GM12878 (cell line): ENCODE measurements around the gene RFK. TPM values are rescaled to one million over a fixed set of nuclear protein-coding genes. Genes with fewer than 3 reads are reported as not detected.
A peak's percentile ranks its signal among the peaks of the same experiment; 100 is the strongest.

Experiments
- ATAC-seq: fragments of 200-7000 bp; cut with Tn5 transposase; 3 replicates; pipeline ENCODE4 v1.9.1; 2020; ENCODE audit warnings: mild to moderate bottlenecking, moderate library complexity
- BruUV-seq: library from RNA; stranded (reverse); fragments of 400-500 nt; replicated peaks from 2 replicates; lab custom pipeline; 2021; lab: Mats Ljungman, UMichigan
- CTCF ChIA-PET: fragments of 300-600 bp; sonication (Branson Sonifier 250); formaldehyde crosslinking; extraction: SDS; loops from one replicate; lab custom pipeline; 2021; ENCODE audit warnings: inconsistent platforms; lab: Yijun Ruan, JAX
- POLR2A ChIA-PET: fragments of 350-600 bp; formaldehyde crosslinking; extraction: SDS; loops from one replicate; lab custom pipeline; 2021; ENCODE audit warnings: inconsistent platforms; lab: Charles Lee
- RAD21 ChIA-PET: fragments of 300-600 bp; sonication (Branson Sonifier 250); formaldehyde crosslinking; loops from one replicate; lab custom pipeline; 2023; ENCODE audit warnings: antibody characterized with exemption; ENCODE audit not compliant: unreplicated experiment; lab: Charles Lee
- SMC1A ChIA-PET: fragments of 300-600 bp; sonication (Branson Sonifier 250); formaldehyde crosslinking; loops from one replicate; lab custom pipeline; 2023; ENCODE audit not compliant: unreplicated experiment, uncharacterized antibody; lab: Charles Lee
- DNase-seq: peaks from one replicate; pipeline ENCODE4 v3.0.0-alpha.2; 2011; ENCODE audit warnings: low read depth, low spot score
- FAIRE-seq: peaks from 3 replicates; lab custom pipeline; 2011; peaks lifted over from hg19 to GRCh38; lab: Jason Lieb, UNC
- H2AFZ ChIP-seq: 2 replicates; pipeline ENCODE4 v1.6.0; 2011; ENCODE audit warnings: low read depth, low read length, control low read depth; ENCODE audit not compliant: control insufficient read depth
- H3K27ac ChIP-seq: 2 replicates; pipeline ENCODE4 v1.5.1; 2011; ENCODE audit warnings: control low read depth; ENCODE audit not compliant: control insufficient read depth, insufficient read depth
- H3K27me3 ChIP-seq, 2 experiments: replicated peaks in 1 of 2; 2 replicates each; pipeline versions ENCODE4 v1.6.0 to v1.6.1; 2011; ENCODE audit warnings: low read length in 1 of 2; ENCODE audit not compliant: control insufficient read depth in 2 of 2, insufficient read depth in 2 of 2
- H3K36me3 ChIP-seq, 2 experiments: 2 replicates each; pipeline ENCODE4 v1.5.1; 2011; ENCODE audit warnings: low read length in 1 of 2; ENCODE audit not compliant: control insufficient read depth in 2 of 2, insufficient read depth in 2 of 2
- H3K4me1 ChIP-seq: 2 replicates; pipeline ENCODE4 v1.6.1; 2011; ENCODE audit warnings: mild to moderate bottlenecking, low read length, moderate library complexity, mixed read lengths; ENCODE audit not compliant: control insufficient read depth, insufficient read depth
- H3K4me2 ChIP-seq: 2 replicates; pipeline ENCODE4 v1.6.0; 2011; ENCODE audit warnings: control low read depth; ENCODE audit not compliant: control insufficient read depth, insufficient read depth
- H3K4me3 ChIP-seq: fragments of 200-600 bp; sonication (generic); 2 replicates; pipeline ENCODE4 v1.5.1; 2016
- H3K79me2 ChIP-seq: 2 replicates; pipeline ENCODE4 v1.6.0; 2011; ENCODE audit warnings: low read length; ENCODE audit not compliant: control insufficient read depth, insufficient read depth
- H3K9ac ChIP-seq: 2 replicates; pipeline ENCODE4 v1.8.0; 2011; ENCODE audit warnings: low read length, control low read depth, mixed read lengths; ENCODE audit not compliant: control insufficient read depth, insufficient read depth
- H3K9me3 ChIP-seq: replicated peaks from 3 replicates; pipeline ENCODE4 v1.5.1; 2011; ENCODE audit warnings: mild to moderate bottlenecking, low read length; ENCODE audit not compliant: control insufficient read depth, insufficient read depth
- H4K20me1 ChIP-seq: 2 replicates; pipeline ENCODE4 v1.6.0; 2011; ENCODE audit not compliant: control insufficient read depth, insufficient read depth
- ASH2L ChIP-seq: fragments of 300-600, 200-600 bp; sonication (generic); IDR thresholded peaks from 2 replicates; pipeline ENCODE4 v1.6.1; 2017; ENCODE audit warnings: low read depth, mild to moderate bottlenecking, borderline replicate concordance
- BMI1 ChIP-seq: fragments of 450-650 bp; IDR thresholded peaks from 2 replicates; pipeline ENCODE4 v1.6.1; 2016; ENCODE audit warnings: mild to moderate bottlenecking, moderate library complexity, borderline replicate concordance
- EED ChIP-seq: sonication (generic); IDR thresholded peaks from 2 replicates; pipeline ENCODE4 v1.6.1; 2016; ENCODE audit warnings: antibody characterized with exemption, low read depth
- HCFC1 ChIP-seq: fragments of 150-350 bp; IDR thresholded peaks from 2 replicates; pipeline ENCODE4 v1.6.1; 2014; ENCODE audit warnings: low read length
- NRF1 ChIP-seq: conservative IDR thresholded peaks from 2 replicates; pipeline ENCODE4 v1.6.1; 2011; ENCODE audit warnings: mild to moderate bottlenecking, low read depth, low read length, improper control_type of control experiment
- RAD51 ChIP-seq: fragments of 450-650 bp; IDR thresholded peaks from 2 replicates; pipeline ENCODE4 v1.6.1; 2016; ENCODE audit warnings: moderate library complexity, mild to moderate bottlenecking, inconsistent platforms
- RFX5 ChIP-seq: IDR thresholded peaks from 2 replicates; pipeline ENCODE4 v1.6.1; 2011; ENCODE audit warnings: low read depth, low read length, improper control_type of control experiment
- TAF1 ChIP-seq: IDR thresholded peaks from 2 replicates; pipeline ENCODE4 v1.6.1; 2011; ENCODE audit warnings: mild to moderate bottlenecking, low read depth, low read length, borderline replicate concordance
- WGBS: methylation state at CpG from one replicate; pipeline ENCODE4 v1.1.6; 2016; ENCODE audit warnings: low lambda C conversion rate; ENCODE audit not compliant: insufficient replicate concordance, insufficient coverage; ENCODE audit errors: missing lambda C conversion rate; 5-methylcytosine and 5-hydroxymethylcytosine counted together
- in situ Hi-C: fragments of 300-500 bp; cut with MboI; formaldehyde crosslinking; loops from 9 replicates; pipeline ENCODE4 v1.14.3; 2018; ENCODE audit warnings: mixed read lengths
- intact Hi-C: fragments of 100-400 bp; cut with micrococcal nuclease; formaldehyde crosslinking; loops from one replicate; pipeline ENCODE4 v1.14.2; 2022; ENCODE audit not compliant: unreplicated experiment
- polyA plus RNA-seq, 11 experiments: library from polyadenylated mRNA; depleted of rRNA in 4 of 11; unstranded in 6 of 11; stranded (reverse) in 5 of 11; fragments of >200 nt; fragmentation: Nextera tagmentation in 4 of 11; fragmentation: Illumina TruSeq in 1 of 11; extraction: Ambion mirVana in 4 of 11; extraction: Trizol in 1 of 11; gene quantifications; 1 replicate in 1 of 11; 2 replicates in 10 of 11; pipeline versions ENCODE4 v1.2.1 to v1.2.3, GENCODE V29; 2011 to 2016; ENCODE audit warnings: inconsistent platforms in 2 of 11, missing spikeins in 2 of 11, low read depth in 1 of 11
- total RNA-seq, 4 experiments: library from RNA; depleted of rRNA in 3 of 4; stranded (reverse); fragments of >200 nt in 3 of 4; fragmentation: Illumina TruSeq in 1 of 4; extraction: Trizol in 1 of 4; gene quantifications; 2 replicates each; pipeline versions ENCODE4 v1.2.1 to v1.2.3, GENCODE V29; 2013 to 2021
- TF ChIP-seq, protein P1 (sequence below), 3 experiments: IDR thresholded peaks in 2 of 3; conservative IDR thresholded peaks in 1 of 3; 2 replicates each; pipeline ENCODE4 v1.5.1; 2011; ENCODE audit warnings: low read depth in 3 of 3, low read length in 3 of 3, mild to moderate bottlenecking in 3 of 3, control low read depth in 2 of 3, moderate library complexity in 2 of 3, inconsistent platforms in 1 of 3, mixed read lengths in 1 of 3; ENCODE audit not compliant: control insufficient read depth in 2 of 3, insufficient read depth in 1 of 3; ENCODE audit errors: extremely low read depth in 1 of 3
- TF ChIP-seq, protein P2 (sequence below): IDR thresholded peaks from 2 replicates; pipeline ENCODE4 v1.6.1; 2011; ENCODE audit warnings: mild to moderate bottlenecking, low read depth, low read length, moderate library complexity; ENCODE audit not compliant: insufficient replicate concordance
- TF ChIP-seq, protein P3 (sequence below): IDR thresholded peaks from 2 replicates; pipeline ENCODE4 v1.6.1; 2012; ENCODE audit warnings: low read depth, low read length, improper control_type of control experiment

RFK gene
- total and polyA plus RNA-seq, 10 of the 15 experiments (the other 5 are each of a cell fraction or from before 2014, with no cell fraction given) = 4.4 to 18.6 (median 11.6) TPM

DNA sequence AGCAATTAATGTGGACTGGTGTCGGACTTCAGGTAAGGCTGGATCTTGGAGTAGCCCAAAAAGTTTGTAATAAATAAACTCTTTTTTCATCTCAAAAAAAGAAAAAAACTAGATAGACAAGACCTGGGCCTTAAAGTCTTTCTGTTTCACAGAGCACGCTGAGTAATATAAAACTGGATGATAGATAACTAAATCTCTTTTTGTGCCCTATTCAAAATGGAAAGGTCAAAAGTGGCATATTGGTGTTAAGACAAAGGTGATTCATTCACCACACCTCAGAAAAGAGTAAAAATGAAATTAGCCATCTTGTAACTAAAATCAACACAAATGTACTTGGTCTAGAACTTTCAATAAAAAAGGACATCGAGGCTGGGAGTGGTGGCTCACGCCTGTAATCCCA is 30.3 kb upstream of the RFK start:
- no peaks in the 10 kb centered on the region for H3K79me2 ChIP-seq
- no peaks in the 10 kb centered on the region for H3K9me3 ChIP-seq
- RAD21 ChIA-PET = no interaction called here
- SMC1A ChIA-PET = no interaction called here
- H3K9ac ChIP-seq = no peak overlapping the region
- BruUV-seq = no TSS peak
- no peaks in the 10 kb centered on the region for H3K27me3 ChIP-seq
- no peaks in the 10 kb centered on the region for H3K4me1 ChIP-seq
- ATAC-seq (peak; percentile 57), DNase-seq (no peak), FAIRE-seq (no peak)
- H3K27ac ChIP-seq = no peak overlapping the region
- no peaks in the 10 kb centered on the region for H4K20me1 ChIP-seq
- POLR2A ChIA-PET = no interaction called here
- TF ChIP-seq, protein P1, sequence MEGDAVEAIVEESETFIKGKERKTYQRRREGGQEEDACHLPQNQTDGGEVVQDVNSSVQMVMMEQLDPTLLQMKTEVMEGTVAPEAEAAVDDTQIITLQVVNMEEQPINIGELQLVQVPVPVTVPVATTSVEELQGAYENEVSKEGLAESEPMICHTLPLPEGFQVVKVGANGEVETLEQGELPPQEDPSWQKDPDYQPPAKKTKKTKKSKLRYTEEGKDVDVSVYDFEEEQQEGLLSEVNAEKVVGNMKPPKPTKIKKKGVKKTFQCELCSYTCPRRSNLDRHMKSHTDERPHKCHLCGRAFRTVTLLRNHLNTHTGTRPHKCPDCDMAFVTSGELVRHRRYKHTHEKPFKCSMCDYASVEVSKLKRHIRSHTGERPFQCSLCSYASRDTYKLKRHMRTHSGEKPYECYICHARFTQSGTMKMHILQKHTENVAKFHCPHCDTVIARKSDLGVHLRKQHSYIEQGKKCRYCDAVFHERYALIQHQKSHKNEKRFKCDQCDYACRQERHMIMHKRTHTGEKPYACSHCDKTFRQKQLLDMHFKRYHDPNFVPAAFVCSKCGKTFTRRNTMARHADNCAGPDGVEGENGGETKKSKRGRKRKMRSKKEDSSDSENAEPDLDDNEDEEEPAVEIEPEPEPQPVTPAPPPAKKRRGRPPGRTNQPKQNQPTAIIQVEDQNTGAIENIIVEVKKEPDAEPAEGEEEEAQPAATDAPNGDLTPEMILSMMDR (IDR thresholded peaks at IDR 0.05 in 2 of 3, conservative IDR thresholded peaks at IDR 0.05 in 1 of 3; ENCODE audit: control insufficient read depth in 2 of 3, extremely low read depth in 1 of 3, insufficient read depth in 1 of 3, low read depth in 3 of 3, low read length in 3 of 3) = no peak
- TF ChIP-seq ASH2L (no peak), RFX5 (no peak), HCFC1 (no peak), EED (no peak), RAD51 (no peak), BMI1 (no peak), NRF1 (no peak), TAF1 (no peak)
- TF ChIP-seq, protein P2, sequence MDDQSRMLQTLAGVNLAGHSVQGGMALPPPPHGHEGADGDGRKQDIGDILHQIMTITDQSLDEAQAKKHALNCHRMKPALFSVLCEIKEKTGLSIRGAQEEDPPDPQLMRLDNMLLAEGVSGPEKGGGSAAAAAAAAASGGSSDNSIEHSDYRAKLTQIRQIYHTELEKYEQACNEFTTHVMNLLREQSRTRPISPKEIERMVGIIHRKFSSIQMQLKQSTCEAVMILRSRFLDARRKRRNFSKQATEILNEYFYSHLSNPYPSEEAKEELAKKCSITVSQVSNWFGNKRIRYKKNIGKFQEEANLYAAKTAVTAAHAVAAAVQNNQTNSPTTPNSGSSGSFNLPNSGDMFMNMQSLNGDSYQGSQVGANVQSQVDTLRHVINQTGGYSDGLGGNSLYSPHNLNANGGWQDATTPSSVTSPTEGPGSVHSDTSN = no peak
- TF ChIP-seq, protein P3, sequence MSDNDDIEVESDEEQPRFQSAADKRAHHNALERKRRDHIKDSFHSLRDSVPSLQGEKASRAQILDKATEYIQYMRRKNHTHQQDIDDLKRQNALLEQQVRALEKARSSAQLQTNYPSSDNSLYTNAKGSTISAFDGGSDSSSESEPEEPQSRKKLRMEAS = no peak
- no peaks in the 10 kb centered on the region for H3K36me3 ChIP-seq
- no peak overlapping the region for H3K4me2 ChIP-seq
- CTCF ChIA-PET = no interaction called here
- peak overlapping the region; percentile 39; the same call in 1 of the 2 replicates for H2AFZ ChIP-seq
- in situ Hi-C loops (no loop called here), intact Hi-C loops (no loop called here)
- H3K4me3 ChIP-seq = no peak overlapping the region
- 6% methylated on average over 4 of the region's 4 CpGs for WGBS
